Spleen (tissue), 11 donors: ENCODE data around the gene PROM2. TPM values are rescaled to one million over a fixed set of nuclear protein-coding genes. Genes with fewer than 3 reads are reported as not detected.

ENCODE experiments used
- DNase-seq: peaks from one replicate; pipeline ENCODE4 v3.0.0-alpha.2; 2020
- H3K27ac ChIP-seq, 8 donors: fragments of 200-600 bp; sonication (generic) in 7 of 8; 1 replicate in 4 of 8; 2 replicates in 4 of 8; pipeline versions ENCODE4 v1.5.0 to v1.8.0; 2016 to 2021; ENCODE audit warnings: inconsistent platforms in 4 of 8, mild to moderate bottlenecking in 4 of 8, moderate library complexity in 1 of 8
- H3K27me3 ChIP-seq, 7 donors: fragments of 200-600 bp; sonication (generic) in 6 of 7; replicated peaks in 1 of 7; 1 replicate in 4 of 7; 2 replicates in 3 of 7; pipeline versions ENCODE4 v1.5.0 to v1.8.0; 2016 to 2021; ENCODE audit warnings: inconsistent platforms in 3 of 7, mild to moderate bottlenecking in 1 of 7
- H3K36me3 ChIP-seq, 6 donors: fragments of 200-600 bp; sonication (generic) in 5 of 6; 1 replicate in 4 of 6; 2 replicates in 2 of 6; pipeline versions ENCODE4 v1.5.0 to v1.8.0; 2016 to 2021; ENCODE audit warnings: inconsistent platforms in 2 of 6
- H3K4me1 ChIP-seq, 6 donors: fragments of 200-600 bp; sonication (generic) in 5 of 6; 1 replicate in 3 of 6; 2 replicates in 3 of 6; pipeline versions ENCODE4 v1.5.0 to v1.8.0; 2016 to 2021; ENCODE audit warnings: inconsistent platforms in 3 of 6
- H3K4me3 ChIP-seq, 8 donors: fragments of 200-600 bp; sonication (generic) in 7 of 8; 1 replicate in 4 of 8; 2 replicates in 4 of 8; pipeline versions ENCODE4 v1.5.0 to v1.8.0; 2016 to 2021; ENCODE audit warnings: inconsistent platforms in 4 of 8, mild to moderate bottlenecking in 4 of 8, moderate library complexity in 2 of 8
- H3K9me3 ChIP-seq, 8 donors: fragments of 200-600 bp; sonication (generic) in 7 of 8; 1 replicate in 4 of 8; 2 replicates in 4 of 8; pipeline versions ENCODE4 v1.5.0 to v1.8.0; 2016 to 2021; ENCODE audit warnings: inconsistent platforms in 4 of 8
- POLR2A ChIP-seq, 3 donors: fragments of 450-650 bp; IDR thresholded peaks; one replicate each; pipeline ENCODE4 v1.5.1; 2017; ENCODE audit warnings: antibody characterized with exemption in 3 of 3, mild to moderate bottlenecking in 1 of 3
- POLR2AphosphoS5 ChIP-seq, 3 donors: sonication (generic); formaldehyde crosslinking; IDR thresholded peaks; one replicate each; pipeline ENCODE4 v1.5.1; 2017; ENCODE audit warnings: antibody characterized with exemption in 3 of 3
- WGBS, 5 donors: extraction: QIAGEN DNeasy Blood & Tissue Kit in 3 of 5; methylation state at CpG; one replicate each; pipeline versions ENCODE4 v1.1.5 to v1.1.7; 2013 to 2018; 5-methylcytosine and 5-hydroxymethylcytosine counted together
- intact Hi-C: fragments of 100-400 bp; cut with DNase I; formaldehyde crosslinking; loops from one replicate; pipeline ENCODE4 v1.15.0; 2023; ENCODE audit warnings: low total_unique reads
- polyA plus RNA-seq, 3 donors: library from polyadenylated mRNA; stranded (reverse); fragments of 200-250 nt; gene quantifications; one replicate each; pipeline ENCODE4 v1.2.1, GENCODE V29; 2013
- total RNA-seq, 7 donors: library from RNA; depleted of rRNA in 3 of 7; stranded (reverse); fragments of >200 nt in 3 of 7; fragmentation: NEBNext Ultra II Directional in 4 of 7; extraction: Animal tissue kit (Norgen Biotek cat#: 25700) in 4 of 7; gene quantifications; one replicate each; pipeline versions ENCODE4 v1.1.0 to v1.2.1, GENCODE V29; 2016 to 2021
- TF ChIP-seq, protein P1 (sequence below), 11 experiments: fragments of 200-600 bp in 7 of 11; fragments of 450-650 bp in 4 of 11; sonication (generic) in 4 of 11; IDR thresholded peaks in 8 of 11; conservative IDR thresholded peaks in 3 of 11; 1 replicate in 7 of 11; 2 replicates in 4 of 11; pipeline versions ENCODE4 v1.4.0 to v1.8.0; 2016 to 2021; ENCODE audit warnings: antibody characterized with exemption in 11 of 11, inconsistent platforms in 4 of 11, mild to moderate bottlenecking in 1 of 11
- donor health status: healthy with polysubstance abuse.
- donor health status: DM: no; HTN: no; CAD: no; lungs with moderate emphysema.
- donor health status: DM: no; HTN: no; CAD: no.
- donor health status: Bipolar disorder and iron deficiency.
- donor health status: healthy.
- donor health status: DM: no; HTN: no; CAD: no.
- donor health status: DM: yes; HTN: yes; CAD: no.

The PROM2 gene
- total and polyA plus RNA-seq, 10 donors, result 0.21 to 4.9 (median 1.4) TPM

DNA sequence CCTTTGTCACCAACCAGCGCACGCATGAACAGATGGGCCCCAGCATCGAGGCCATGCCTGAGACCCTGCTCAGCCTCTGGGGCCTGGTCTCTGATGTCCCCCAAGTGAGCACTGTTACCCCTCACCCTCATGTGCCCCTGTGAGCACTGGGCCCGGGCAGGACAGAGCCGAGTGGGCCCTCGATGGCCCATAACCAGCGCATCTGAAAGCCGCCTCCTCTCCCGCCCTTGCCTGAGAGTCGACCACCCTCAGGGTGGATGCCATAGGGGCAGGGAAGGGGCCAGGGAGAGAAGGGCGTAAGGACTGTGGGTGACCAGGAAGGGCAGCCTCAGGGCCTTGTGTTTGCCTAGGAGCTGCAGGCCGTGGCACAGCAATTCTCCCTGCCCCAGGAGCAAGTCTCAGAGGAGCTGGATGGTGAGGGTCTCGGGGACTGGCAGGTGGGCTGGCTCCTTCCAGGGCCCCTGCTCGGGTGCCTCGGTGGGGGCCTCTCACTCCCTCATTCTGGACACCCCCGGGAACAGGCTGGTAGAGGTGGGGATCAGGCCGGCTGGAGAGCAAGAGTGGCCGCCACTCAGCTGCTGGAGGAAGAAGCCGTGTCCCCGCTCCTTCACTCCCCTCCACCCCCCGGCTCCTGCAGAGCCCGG is 2.1 kb downstream of the PROM2 start:
- intact Hi-C loops, result no loop called here
- H3K36me3 ChIP-seq, result no peaks in the 10 kb centered on the region
- 76 to 92% (median 87%) methylated on average over 16 to 22 of the region's 22 CpGs for WGBS, 5 donors
- H3K4me3 ChIP-seq, result no peak overlapping the region
- no peaks in the 10 kb centered on the region for H3K4me1 ChIP-seq
- no peak overlapping the region for H3K27ac ChIP-seq
- TF ChIP-seq, protein P1, sequence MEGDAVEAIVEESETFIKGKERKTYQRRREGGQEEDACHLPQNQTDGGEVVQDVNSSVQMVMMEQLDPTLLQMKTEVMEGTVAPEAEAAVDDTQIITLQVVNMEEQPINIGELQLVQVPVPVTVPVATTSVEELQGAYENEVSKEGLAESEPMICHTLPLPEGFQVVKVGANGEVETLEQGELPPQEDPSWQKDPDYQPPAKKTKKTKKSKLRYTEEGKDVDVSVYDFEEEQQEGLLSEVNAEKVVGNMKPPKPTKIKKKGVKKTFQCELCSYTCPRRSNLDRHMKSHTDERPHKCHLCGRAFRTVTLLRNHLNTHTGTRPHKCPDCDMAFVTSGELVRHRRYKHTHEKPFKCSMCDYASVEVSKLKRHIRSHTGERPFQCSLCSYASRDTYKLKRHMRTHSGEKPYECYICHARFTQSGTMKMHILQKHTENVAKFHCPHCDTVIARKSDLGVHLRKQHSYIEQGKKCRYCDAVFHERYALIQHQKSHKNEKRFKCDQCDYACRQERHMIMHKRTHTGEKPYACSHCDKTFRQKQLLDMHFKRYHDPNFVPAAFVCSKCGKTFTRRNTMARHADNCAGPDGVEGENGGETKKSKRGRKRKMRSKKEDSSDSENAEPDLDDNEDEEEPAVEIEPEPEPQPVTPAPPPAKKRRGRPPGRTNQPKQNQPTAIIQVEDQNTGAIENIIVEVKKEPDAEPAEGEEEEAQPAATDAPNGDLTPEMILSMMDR (IDR thresholded peaks at IDR 0.05 in 8 of 11, conservative IDR thresholded peaks at IDR 0.05 in 3 of 11), result no peak
- TF ChIP-seq POLR2A (IDR thresholded peaks at IDR 0.05) (no peak), POLR2AphosphoS5 (IDR thresholded peaks at IDR 0.05) (no peak)
- H3K27me3 ChIP-seq, result no peaks in the 10 kb centered on the region
- peak; percentile 64 for DNase-seq
- no peaks in the 10 kb centered on the region for H3K9me3 ChIP-seq

DNA sequence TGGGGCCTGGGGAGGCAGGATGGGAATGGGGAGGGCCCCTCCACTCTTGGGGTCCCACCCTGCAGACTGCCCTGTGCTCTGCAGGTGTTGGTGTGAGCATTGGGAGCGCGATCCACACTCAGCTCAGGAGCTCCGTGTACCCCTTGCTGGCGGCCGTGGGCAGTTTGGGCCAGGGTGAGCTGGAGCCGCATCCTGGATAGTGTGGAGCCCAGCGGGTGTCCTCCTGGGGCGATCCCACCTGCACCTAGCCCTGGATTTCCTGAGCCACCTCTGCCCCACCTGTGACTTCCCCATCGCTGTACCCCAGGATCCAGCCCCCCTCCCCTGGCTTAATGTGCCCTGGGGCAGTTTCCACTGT is 2.6 kb downstream of the PROM2 start:
- 93 to 100% (median 94%) methylated on average over 1 to 9 of the region's 9 CpGs for WGBS, 5 donors
- H3K4me3 ChIP-seq, result no peak overlapping the region
- no peaks in the 10 kb centered on the region for H3K4me1 ChIP-seq
- DNase-seq, result peak; percentile 73
- no peaks in the 10 kb centered on the region for H3K36me3 ChIP-seq
- H3K27ac ChIP-seq, result no peak overlapping the region
- no peaks in the 10 kb centered on the region for H3K27me3 ChIP-seq
- TF ChIP-seq POLR2A (IDR thresholded peaks at IDR 0.05) (no peak), POLR2AphosphoS5 (IDR thresholded peaks at IDR 0.05) (no peak)
- TF ChIP-seq, protein P1 (IDR thresholded peaks at IDR 0.05 in 8 of 11, conservative IDR thresholded peaks at IDR 0.05 in 3 of 11), result no peak
- intact Hi-C loops, result no loop called here
- H3K9me3 ChIP-seq, result no peaks in the 10 kb centered on the region

DNA sequence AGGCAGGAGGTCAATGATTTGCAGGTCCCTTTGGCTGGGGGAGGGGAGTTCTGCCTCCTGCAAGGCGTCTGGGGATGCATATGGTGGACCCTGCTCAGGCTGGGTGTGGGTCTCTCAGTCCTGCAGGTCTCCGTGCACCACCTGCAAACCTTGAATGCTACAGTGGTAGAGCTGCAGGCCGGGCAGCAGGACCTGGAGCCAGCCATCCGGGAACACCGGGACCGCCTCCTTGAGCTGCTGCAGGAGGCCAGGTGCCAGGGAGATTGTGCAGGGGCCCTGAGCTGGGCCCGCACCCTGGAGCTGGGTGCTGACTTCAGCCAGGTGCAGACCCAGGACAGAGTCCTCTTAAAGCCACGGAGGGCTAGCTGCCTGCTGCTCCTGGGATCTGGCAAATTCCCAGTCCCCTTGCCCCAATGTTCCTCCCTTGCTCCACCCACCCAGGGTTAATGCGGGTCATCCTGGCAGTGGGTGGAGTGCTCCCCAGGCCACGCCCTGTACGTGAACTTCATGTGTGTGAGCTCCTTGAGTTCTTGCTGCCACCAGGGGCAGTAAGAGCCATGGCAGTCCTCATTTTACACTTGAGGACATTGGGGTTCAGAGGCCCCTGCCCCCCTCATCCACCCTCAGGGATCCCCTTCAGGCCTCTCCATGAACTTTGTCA is 3.1 kb downstream of the PROM2 start:
- no peak overlapping the region for H3K4me3 ChIP-seq
- DNase-seq, result no peak
- no peak overlapping the region for H3K27ac ChIP-seq
- intact Hi-C loops, result no loop called here
- no peaks in the 10 kb centered on the region for H3K36me3 ChIP-seq
- H3K27me3 ChIP-seq, result no peaks in the 10 kb centered on the region
- H3K9me3 ChIP-seq, result no peaks in the 10 kb centered on the region
- TF ChIP-seq, protein P1 (IDR thresholded peaks at IDR 0.05 in 8 of 11, conservative IDR thresholded peaks at IDR 0.05 in 3 of 11), result no peak
- no peak for TF ChIP-seq POLR2A (IDR thresholded peaks at IDR 0.05)
- no peak for TF ChIP-seq POLR2AphosphoS5 (IDR thresholded peaks at IDR 0.05)
- 69 to 91% (median 79%) methylated on average over 7 to 11 of the region's 11 CpGs for WGBS, 5 donors
- no peaks in the 10 kb centered on the region for H3K4me1 ChIP-seq

DNA sequence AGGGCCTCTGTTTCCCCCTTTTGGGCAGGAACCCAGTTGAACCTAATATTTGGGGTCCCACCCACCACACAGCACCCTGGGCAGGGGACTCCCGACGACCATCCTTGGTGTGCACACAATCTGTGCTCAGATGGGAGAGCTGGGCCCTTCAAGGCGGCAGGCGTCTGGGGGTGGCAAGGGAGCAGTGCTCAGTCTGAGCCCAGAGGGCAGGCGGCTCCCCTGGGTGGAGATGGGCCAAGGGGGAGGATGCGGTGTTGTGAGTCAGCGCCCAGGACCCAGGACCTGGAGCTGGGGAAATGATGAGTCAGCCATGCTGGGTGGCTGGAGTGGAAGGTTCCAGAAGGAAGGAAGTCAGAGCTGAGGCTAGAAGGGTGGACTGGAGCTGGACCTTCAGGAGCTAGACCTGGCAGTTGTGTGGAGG is 3.8 kb downstream of the PROM2 start:
- no peaks in the 10 kb centered on the region for H3K36me3 ChIP-seq
- H3K27me3 ChIP-seq, result no peaks in the 10 kb centered on the region
- TF ChIP-seq POLR2A (IDR thresholded peaks at IDR 0.05) (no peak), POLR2AphosphoS5 (IDR thresholded peaks at IDR 0.05) (no peak)
- TF ChIP-seq, protein P1 (IDR thresholded peaks at IDR 0.05 in 8 of 11, conservative IDR thresholded peaks at IDR 0.05 in 3 of 11), result no peak
- no peak overlapping the region for H3K27ac ChIP-seq
- H3K9me3 ChIP-seq, result no peaks in the 10 kb centered on the region
- intact Hi-C loops, result no loop called here
- peak; percentile 68 for DNase-seq
- 87 to 95% (median 93%) methylated on average over 7 of the region's 7 CpGs for WGBS, 5 donors
- H3K4me1 ChIP-seq, result no peaks in the 10 kb centered on the region
- H3K4me3 ChIP-seq, result no peak overlapping the region
